Mesenchymal stem cell (in vitro differentiated cells and primary cell): ENCODE results near the gene MKNK1.
A peak's percentile ranks its signal among the peaks of the same experiment; 100 is the strongest.

Experiments used
- DNase-seq: peaks from one replicate; pipeline ENCODE4 v3.0.0-alpha.2; 2013
- H2AFZ ChIP-seq: one replicate; pipeline ENCODE4 v1.6.1; 2013; ENCODE audit warnings: low read depth, mild to moderate bottlenecking, control low read depth, inconsistent platforms, low read length, moderate library complexity
- H2AK5ac ChIP-seq: 2 replicates; pipeline ENCODE4 v1.6.1; 2013; ENCODE audit warnings: low read length, moderate library complexity, mild to moderate bottlenecking, inconsistent platforms; ENCODE audit not compliant: severe bottlenecking
- H2BK120ac ChIP-seq: one replicate; pipeline ENCODE4 v1.6.1; 2013; ENCODE audit warnings: low read depth, mild to moderate bottlenecking, inconsistent platforms, low read length, moderate library complexity
- H2BK12ac ChIP-seq, 2 experiments: one replicate each; pipeline ENCODE4 v1.6.1; 2013; ENCODE audit warnings: inconsistent platforms in 2 of 2, low read length in 2 of 2, mild to moderate bottlenecking in 2 of 2, moderate library complexity in 2 of 2, control low read depth in 1 of 2
- H2BK15ac ChIP-seq: one replicate; pipeline ENCODE4 v1.6.1; 2013; ENCODE audit warnings: mild to moderate bottlenecking, low read depth, inconsistent platforms; ENCODE audit not compliant: poor library complexity, severe bottlenecking
- H2BK5ac ChIP-seq: 2 replicates; pipeline ENCODE4 v1.6.1; 2013; ENCODE audit warnings: low read depth, mild to moderate bottlenecking, low read length, control low read depth, inconsistent platforms; ENCODE audit not compliant: poor library complexity, severe bottlenecking
- H3K14ac ChIP-seq, 2 experiments: one replicate each; pipeline ENCODE4 v1.6.1; 2013; ENCODE audit warnings: inconsistent platforms in 2 of 2, low read length in 2 of 2, control low read depth in 1 of 2, mild to moderate bottlenecking in 1 of 2, moderate library complexity in 1 of 2
- H3K18ac ChIP-seq, 2 experiments: one replicate each; pipeline ENCODE4 v1.6.1; 2013; ENCODE audit warnings: inconsistent platforms in 2 of 2, low read length in 2 of 2, control low read depth in 1 of 2, low read depth in 1 of 2, mild to moderate bottlenecking in 1 of 2
- H3K23ac ChIP-seq, 2 experiments: one replicate each; pipeline ENCODE4 v1.6.1; 2013; ENCODE audit warnings: inconsistent platforms in 2 of 2, low read length in 2 of 2, mild to moderate bottlenecking in 2 of 2, moderate library complexity in 2 of 2, control low read depth in 1 of 2
- H3K27ac ChIP-seq: 2 replicates; pipeline ENCODE4 v1.5.1; 2013; ENCODE audit warnings: mild to moderate bottlenecking, moderate library complexity, low read length, control low read depth, inconsistent platforms; ENCODE audit not compliant: poor library complexity, severe bottlenecking
- H3K27me3 ChIP-seq, 2 experiments: 2 replicates each; pipeline versions ENCODE4 v1.6.1 to v1.7.0; 2013; ENCODE audit warnings: low read length in 2 of 2, mild to moderate bottlenecking in 2 of 2, moderate library complexity in 2 of 2, control low read depth in 1 of 2, inconsistent platforms in 1 of 2; ENCODE audit not compliant: control insufficient read depth in 1 of 2, insufficient read depth in 1 of 2
- H3K36me3 ChIP-seq, 2 experiments: 2 replicates each; pipeline versions ENCODE4 v1.6.1 to v1.7.0; 2013; ENCODE audit warnings: low read length in 2 of 2, control low read depth in 1 of 2, inconsistent platforms in 1 of 2, low read depth in 1 of 2, mild to moderate bottlenecking in 1 of 2; ENCODE audit not compliant: insufficient read depth in 2 of 2, control insufficient read depth in 1 of 2
- H3K4ac ChIP-seq, 2 experiments: one replicate each; pipeline ENCODE4 v1.6.1; 2013; ENCODE audit warnings: inconsistent platforms in 2 of 2, low read length in 2 of 2, mild to moderate bottlenecking in 2 of 2, moderate library complexity in 2 of 2, control low read depth in 1 of 2, low read depth in 1 of 2
- H3K4me1 ChIP-seq: 2 replicates; pipeline ENCODE4 v1.6.1; 2013; ENCODE audit warnings: low read depth, low read length, control low read depth; ENCODE audit not compliant: control insufficient read depth, insufficient read depth
- H3K4me2 ChIP-seq: 2 replicates; pipeline ENCODE4 v1.6.1; 2013; ENCODE audit warnings: low read length, mild to moderate bottlenecking, inconsistent platforms; ENCODE audit not compliant: poor library complexity, severe bottlenecking
- H3K4me3 ChIP-seq, 2 experiments: 2 replicates each; pipeline versions ENCODE4 v1.5.1 to v1.7.0; 2013; ENCODE audit warnings: low read length in 2 of 2, mild to moderate bottlenecking in 2 of 2, control low read depth in 1 of 2, low read depth in 1 of 2; ENCODE audit not compliant: insufficient read depth in 1 of 2
- H3K79me1 ChIP-seq: replicated peaks from 2 replicates; pipeline ENCODE4 v1.6.1; 2013; ENCODE audit warnings: mild to moderate bottlenecking, control low read depth, low read length, inconsistent platforms; ENCODE audit not compliant: poor library complexity, severe bottlenecking
- H3K9ac ChIP-seq: 2 replicates; pipeline ENCODE4 v1.7.0; 2013; ENCODE audit warnings: mild to moderate bottlenecking, low read length, moderate library complexity
- H3K9me3 ChIP-seq: 2 replicates; pipeline ENCODE4 v1.7.0; 2013; ENCODE audit warnings: mild to moderate bottlenecking, low read length; ENCODE audit not compliant: control insufficient read depth
- H4K8ac ChIP-seq: one replicate; pipeline ENCODE4 v1.6.1; 2013; ENCODE audit warnings: inconsistent platforms, mild to moderate bottlenecking, low read length, moderate library complexity
- H4K91ac ChIP-seq: one replicate; pipeline ENCODE4 v1.6.1; 2013; ENCODE audit warnings: mild to moderate bottlenecking, low read length, inconsistent platforms
- WGBS: methylation state at CpG from one replicate; pipeline ENCODE4 v1.1.7; 2013; ENCODE audit warnings: mixed read lengths; 5-methylcytosine and 5-hydroxymethylcytosine counted together

The MKNK1 gene

GRCh38 chr1:46516200-46516950 lies 87.7 kb downstream of the MKNK1 start:
- Histone ChIP-seq H4K8ac (no peak overlapping the region), H2BK12ac (no peak overlapping the region), H4K91ac (no peak overlapping the region), H3K4ac (no peak overlapping the region), H3K9me3 (no peaks in the 10 kb centered on the region), H3K79me1 (no peaks in the 10 kb centered on the region), H3K36me3 (no peaks in the 10 kb centered on the region), H2BK15ac (no peak overlapping the region), H3K4me3 (no peak overlapping the region), H2BK120ac (no peak overlapping the region), H2BK5ac (no peak overlapping the region), H3K4me2 (no peak overlapping the region), H2AK5ac (no peak overlapping the region), H3K9ac (no peak overlapping the region), H3K27me3 (peaks cover 63 to 69% of the 10 kb centered on the region in 2 experiments), H2AFZ (no peak overlapping the region), H3K18ac (no peak overlapping the region), H3K27ac (no peak overlapping the region), H3K4me1 (peaks cover 22% of the 10 kb centered on the region), H3K14ac (no peak overlapping the region), H3K23ac (no peak overlapping the region)
- WGBS: 57% methylated on average over 12 of the region's 12 CpGs
- no peak for DNase-seq

GRCh38 chr1:46515576-46515975 lies 88.5 kb downstream of the MKNK1 start:
- Histone ChIP-seq H3K23ac (no peak overlapping the region), H3K4me3 (no peak overlapping the region), H3K4ac (no peak overlapping the region), H3K4me1 (peaks cover 19% of the 10 kb centered on the region), H2BK15ac (no peak overlapping the region), H3K4me2 (no peak overlapping the region), H4K8ac (no peak overlapping the region), H3K18ac (no peak overlapping the region), H2BK5ac (no peak overlapping the region), H3K27me3 (peaks cover 67 to 69% of the 10 kb centered on the region in 2 experiments), H4K91ac (no peak overlapping the region), H2BK120ac (no peak overlapping the region), H2AK5ac (no peak overlapping the region), H3K36me3 (no peaks in the 10 kb centered on the region), H3K27ac (no peak overlapping the region), H3K79me1 (no peaks in the 10 kb centered on the region), H3K14ac (no peak overlapping the region), H3K9me3 (no peaks in the 10 kb centered on the region), H2BK12ac (no peak overlapping the region), H3K9ac (no peak overlapping the region), H2AFZ (no peak overlapping the region)
- 91% methylated on average over 6 of the region's 6 CpGs for WGBS
- DNase-seq: no peak

GRCh38 chr1:46513536-46513935 lies 90.5 kb downstream of the MKNK1 start:
- DNase-seq: no peak
- H3K4me1 ChIP-seq: peaks cover 8% of the 10 kb centered on the region
- no peak overlapping the region for H3K14ac ChIP-seq
- no peak overlapping the region for H2AFZ ChIP-seq
- H3K4ac ChIP-seq: no peak overlapping the region
- no peak overlapping the region for H4K8ac ChIP-seq
- H3K23ac ChIP-seq: peak overlapping the region in 1 of 2 experiments; percentile 24
- H3K9me3 ChIP-seq: no peaks in the 10 kb centered on the region
- no peak overlapping the region for H2BK120ac ChIP-seq
- H4K91ac ChIP-seq: no peak overlapping the region
- no peak overlapping the region for H2BK12ac ChIP-seq
- peaks cover 63 to 66% of the 10 kb centered on the region in 2 experiments for H3K27me3 ChIP-seq
- H3K4me2 ChIP-seq: no peak overlapping the region
- no peak overlapping the region for H3K18ac ChIP-seq
- WGBS: 64% methylated on average over 5 of the region's 5 CpGs
- no peaks in the 10 kb centered on the region for H3K79me1 ChIP-seq
- H2BK5ac ChIP-seq: no peak overlapping the region
- H3K4me3 ChIP-seq: no peak overlapping the region
- H3K9ac ChIP-seq: no peak overlapping the region
- H3K27ac ChIP-seq: no peak overlapping the region
- no peak overlapping the region for H2AK5ac ChIP-seq
- no peaks in the 10 kb centered on the region for H3K36me3 ChIP-seq
- no peak overlapping the region for H2BK15ac ChIP-seq

- Histone ChIP-seq H2BK12ac (no peak overlapping the region), H4K8ac (no peak overlapping the region), H4K91ac (no peak overlapping the region), H3K4ac (no peak overlapping the region), H2BK15ac (no peak overlapping the region), H3K18ac (no peak overlapping the region), H3K4me1 (peaks cover 8% of the 10 kb centered on the region), H3K23ac (no peak overlapping the region), H3K4me3 (no peak overlapping the region), H2BK5ac (no peak overlapping the region), H2AFZ (no peak overlapping the region), H3K9me3 (no peaks in the 10 kb centered on the region), H3K36me3 (no peaks in the 10 kb centered on the region), H2AK5ac (no peak overlapping the region), H3K9ac (no peak overlapping the region), H3K4me2 (no peak overlapping the region), H3K27me3 (peaks cover 56 to 62% of the 10 kb centered on the region in 2 experiments), H3K14ac (no peak overlapping the region), H3K27ac (no peak overlapping the region), H2BK120ac (no peak overlapping the region), H3K79me1 (no peaks in the 10 kb centered on the region)
- 23% methylated on average over 5 of the region's 6 CpGs for WGBS
- no peak for DNase-seq
Observed at GRCh38 chr1:46512792-46513190, 91.3 kb downstream of the MKNK1 start.
